Esophagus squamous epithelium (tissue), 4 donors: Measurements from ENCODE around the gene ZNF761.
"Not testable (repeated sequence)": the region's sequence is repeated elsewhere in the genome, so short reads cannot be mapped to it uniquely, and the experiment has no call there.

Source experiments
- CTCF ChIP-seq, 6 experiments: fragments of 450-650 bp in 4 of 6; fragments of 200-600 bp in 2 of 6; sonication (generic) in 2 of 6; IDR thresholded peaks; one replicate each; pipeline ENCODE4 v1.5.1; 2016 to 2019; ENCODE audit warnings: antibody characterized with exemption in 6 of 6, mild to moderate bottlenecking in 4 of 6, moderate library complexity in 4 of 6
- POLR2A ChIP-seq, 4 donors: fragments of 450-650 bp; IDR thresholded peaks; one replicate each; pipeline ENCODE4 v1.6.1; 2017; ENCODE audit warnings: antibody characterized with exemption in 4 of 4, mild to moderate bottlenecking in 4 of 4, moderate library complexity in 3 of 4

- TF ChIP-seq CTCF, POLR2A (IDR thresholded peaks at IDR 0.05): not testable (repeated sequence)
Measured at GRCh38 chr19:53498024-53498395, 66.2 kb downstream of the ZNF761 start.
